OCI-LY7 (cell line): ENCODE results near the gene SNRK. TPM values are rescaled to one million over a fixed set of nuclear protein-coding genes. Genes with fewer than 3 reads are reported as not detected.

ENCODE experiments used
- BruUV-seq: library from RNA; stranded (reverse); fragments of 400-500 nt; replicated peaks from 2 replicates; lab custom pipeline; 2021; lab: Mats Ljungman, UMichigan
- CTCF ChIA-PET: fragments of 300-600 bp; sonication (Branson Sonifier 250); formaldehyde crosslinking; loops from one replicate; lab custom pipeline; 2022; ENCODE audit warnings: antibody characterized with exemption; ENCODE audit not compliant: unreplicated experiment; lab: Charles Lee
- POLR2A ChIA-PET: fragments of 300-600 bp; sonication (Branson Sonifier 250); formaldehyde crosslinking; loops from one replicate; lab custom pipeline; 2022; ENCODE audit warnings: antibody characterized with exemption; lab: Charles Lee
- DNase-seq: peaks from one replicate; pipeline ENCODE4 v3.0.0-alpha.2; 2015; ENCODE audit warnings: low spot score
- H2AFZ ChIP-seq: fragments of 200-600 bp; sonication (generic), shearing (Covaris generic); 2 replicates; pipeline ENCODE4 v1.6.1; 2014; ENCODE audit warnings: mild to moderate bottlenecking, antibody characterized with exemption, low read length, moderate library complexity
- H3K27ac ChIP-seq: fragments of 200-600 bp; sonication (generic); 2 replicates; pipeline ENCODE4 v1.5.1; 2014; ENCODE audit warnings: mixed run types, low read depth, mild to moderate bottlenecking, moderate library complexity, low read length, inconsistent platforms; ENCODE audit not compliant: poor library complexity, severe bottlenecking
- H3K36me3 ChIP-seq: fragments of 200-600 bp; sonication (generic); 2 replicates; pipeline ENCODE4 v1.6.1; 2014; ENCODE audit warnings: mild to moderate bottlenecking, antibody characterized with exemption, low read length, moderate library complexity, mixed read lengths; ENCODE audit not compliant: insufficient read depth
- H3K4me1 ChIP-seq: fragments of 200-600 bp; sonication (generic); 2 replicates; pipeline ENCODE4 v1.5.1; 2014; ENCODE audit warnings: mild to moderate bottlenecking, low read length; ENCODE audit not compliant: insufficient read depth, poor library complexity, severe bottlenecking
- H3K4me2 ChIP-seq: fragments of 200-600 bp; sonication (generic); 2 replicates; pipeline ENCODE4 v1.6.1; 2014; ENCODE audit warnings: mild to moderate bottlenecking, low read length
- H3K4me3 ChIP-seq: fragments of 200-600 bp; sonication (generic); 2 replicates; pipeline ENCODE4 v1.5.1; 2014; ENCODE audit warnings: mild to moderate bottlenecking, low read depth, low read length; ENCODE audit not compliant: poor library complexity, severe bottlenecking
- H3K79me2 ChIP-seq: fragments of 200-600 bp; sonication (generic); 2 replicates; pipeline ENCODE4 v1.6.1; 2016; ENCODE audit warnings: low read depth, mild to moderate bottlenecking, low read length, moderate library complexity, mixed read lengths; ENCODE audit not compliant: insufficient read depth
- H3K9me2 ChIP-seq: fragments of 200-600 bp; sonication (generic); 2 replicates; pipeline ENCODE4 v1.6.1; 2016; ENCODE audit warnings: mild to moderate bottlenecking, low read length, mixed read lengths; ENCODE audit not compliant: insufficient read depth
- H3K9me3 ChIP-seq: fragments of 200-600 bp; sonication (generic); 2 replicates; pipeline ENCODE4 v1.6.1; 2014; ENCODE audit warnings: mild to moderate bottlenecking, mixed run types, low read length, mixed read lengths
- H4K20me1 ChIP-seq: fragments of 200-600 bp; sonication (generic); 2 replicates; pipeline ENCODE4 v1.6.1; 2014; ENCODE audit warnings: mild to moderate bottlenecking, antibody characterized with exemption, low read length, moderate library complexity, mixed read lengths; ENCODE audit not compliant: insufficient read depth
- EZH2phosphoT487 ChIP-seq: fragments of 200-600 bp; sonication (generic); IDR thresholded peaks from 2 replicates; pipeline ENCODE4 v1.6.1; 2018; ENCODE audit warnings: low read depth, borderline replicate concordance, mild to moderate bottlenecking, mixed run types, antibody characterized with exemption, low read length, moderate library complexity, mixed read lengths
- intact Hi-C: fragments of 100-400 bp; cut with micrococcal nuclease; formaldehyde crosslinking; loops from one replicate; pipeline ENCODE4 v1.10.0; 2022; ENCODE audit not compliant: unreplicated experiment
- total RNA-seq, 2 experiments: library from RNA; depleted of rRNA in 1 of 2; stranded (reverse); fragments of >200 nt in 1 of 2; shearing (Covaris generic) in 1 of 2; gene quantifications; 2 replicates each; pipeline ENCODE4 v1.2.3, GENCODE V29; 2014 to 2022
- TF ChIP-seq, protein P1 (sequence below): fragments of 200-600 bp; sonication (generic); conservative IDR thresholded peaks from 2 replicates; pipeline ENCODE4 v1.5.1; 2014; ENCODE audit warnings: mild to moderate bottlenecking, antibody characterized with exemption, low read length, moderate library complexity, mixed read lengths

Gene SNRK
- total RNA-seq, 2 experiments from 2014 or later: 15.5 TPM

DNA sequence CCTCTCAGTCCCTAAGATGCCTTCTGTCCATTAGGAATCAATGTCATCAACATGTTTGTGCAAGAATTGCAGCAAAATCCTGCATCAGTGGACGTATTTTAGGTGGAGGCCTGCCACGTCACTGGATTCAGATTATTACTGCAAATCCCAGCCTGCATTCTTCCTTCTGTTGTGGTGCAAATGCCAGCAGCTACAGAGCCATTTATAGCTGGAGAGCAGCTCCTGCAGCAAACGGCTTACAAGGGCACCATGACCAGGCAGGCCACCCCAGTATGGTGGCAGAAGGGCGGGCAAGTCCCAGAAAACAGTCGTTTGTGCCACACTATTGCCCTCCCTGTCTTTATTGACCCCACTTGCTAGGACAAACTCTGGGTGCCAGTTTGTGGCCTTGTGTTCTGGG is 74.7 kb downstream of the SNRK start:
- ChIA-PET CTCF (no interaction called here), POLR2A (no interaction called here)
- H4K20me1 ChIP-seq: no peaks in the 10 kb centered on the region
- H2AFZ ChIP-seq: no peak overlapping the region
- intact Hi-C loops: no loop called here
- no peaks in the 10 kb centered on the region for H3K36me3 ChIP-seq
- no peak overlapping the region for H3K27ac ChIP-seq
- no peak for DNase-seq
- H3K9me2 ChIP-seq: no peaks in the 10 kb centered on the region
- BruUV-seq: no TSS peak
- H3K4me3 ChIP-seq: no peak overlapping the region
- H3K9me3 ChIP-seq: no peaks in the 10 kb centered on the region
- no peak for TF ChIP-seq EZH2phosphoT487
- TF ChIP-seq, protein P1, sequence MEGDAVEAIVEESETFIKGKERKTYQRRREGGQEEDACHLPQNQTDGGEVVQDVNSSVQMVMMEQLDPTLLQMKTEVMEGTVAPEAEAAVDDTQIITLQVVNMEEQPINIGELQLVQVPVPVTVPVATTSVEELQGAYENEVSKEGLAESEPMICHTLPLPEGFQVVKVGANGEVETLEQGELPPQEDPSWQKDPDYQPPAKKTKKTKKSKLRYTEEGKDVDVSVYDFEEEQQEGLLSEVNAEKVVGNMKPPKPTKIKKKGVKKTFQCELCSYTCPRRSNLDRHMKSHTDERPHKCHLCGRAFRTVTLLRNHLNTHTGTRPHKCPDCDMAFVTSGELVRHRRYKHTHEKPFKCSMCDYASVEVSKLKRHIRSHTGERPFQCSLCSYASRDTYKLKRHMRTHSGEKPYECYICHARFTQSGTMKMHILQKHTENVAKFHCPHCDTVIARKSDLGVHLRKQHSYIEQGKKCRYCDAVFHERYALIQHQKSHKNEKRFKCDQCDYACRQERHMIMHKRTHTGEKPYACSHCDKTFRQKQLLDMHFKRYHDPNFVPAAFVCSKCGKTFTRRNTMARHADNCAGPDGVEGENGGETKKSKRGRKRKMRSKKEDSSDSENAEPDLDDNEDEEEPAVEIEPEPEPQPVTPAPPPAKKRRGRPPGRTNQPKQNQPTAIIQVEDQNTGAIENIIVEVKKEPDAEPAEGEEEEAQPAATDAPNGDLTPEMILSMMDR: no peak
- H3K4me1 ChIP-seq: no peaks in the 10 kb centered on the region
- no peak overlapping the region for H3K4me2 ChIP-seq
- no peaks in the 10 kb centered on the region for H3K79me2 ChIP-seq

DNA sequence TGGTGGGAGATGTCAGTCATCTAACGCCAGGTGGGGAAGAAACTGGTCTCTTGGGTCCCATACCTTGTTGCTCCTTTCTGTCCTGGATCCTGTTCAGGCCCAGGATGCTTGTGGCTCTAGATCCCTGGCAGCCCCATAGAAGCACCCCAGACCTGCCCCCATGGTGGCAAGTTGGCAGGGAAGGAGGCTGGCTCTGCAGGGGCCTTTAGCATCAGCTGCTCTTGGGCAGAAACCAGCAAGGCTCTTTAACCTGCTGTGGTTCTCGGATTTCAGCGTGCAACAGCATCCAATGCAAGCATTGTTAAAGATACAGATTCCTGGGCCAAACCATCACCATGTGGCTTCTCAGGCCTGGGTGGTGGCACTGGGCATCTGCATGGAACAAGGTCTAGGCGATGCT is 75.8 kb downstream of the SNRK start:
- Histone ChIP-seq H3K4me2 (no peak overlapping the region), H3K4me1 (no peaks in the 10 kb centered on the region), H3K4me3 (no peak overlapping the region), H3K9me3 (no peaks in the 10 kb centered on the region), H3K9me2 (no peaks in the 10 kb centered on the region), H2AFZ (no peak overlapping the region), H3K27ac (no peak overlapping the region), H3K36me3 (no peaks in the 10 kb centered on the region), H3K79me2 (no peaks in the 10 kb centered on the region), H4K20me1 (no peaks in the 10 kb centered on the region)
- intact Hi-C loops: no loop called here
- BruUV-seq: no TSS peak
- POLR2A ChIA-PET: no interaction called here
- CTCF ChIA-PET: no interaction called here
- DNase-seq: no peak
- TF ChIP-seq EZH2phosphoT487: no peak
- TF ChIP-seq, protein P1: no peak

DNA sequence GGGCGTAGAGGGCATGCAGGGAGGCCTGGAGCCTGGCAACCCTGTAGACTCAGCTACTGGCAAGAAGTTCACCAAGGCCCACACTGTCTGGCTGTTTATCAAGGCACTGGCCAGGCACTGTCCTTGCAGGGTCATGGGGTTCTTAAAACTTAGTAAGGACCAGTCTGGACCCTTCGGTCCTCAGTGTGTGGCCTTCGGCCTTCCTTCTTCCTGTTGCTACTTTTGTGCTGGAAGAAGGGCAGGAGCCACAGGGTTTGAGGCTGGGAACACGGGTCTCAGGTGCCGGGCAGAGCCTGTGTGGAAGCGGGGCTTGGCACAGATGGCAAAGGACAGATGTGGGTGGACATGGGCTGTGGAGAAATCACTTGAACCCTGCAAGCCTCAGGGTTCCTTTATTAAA is 76.6 kb downstream of the SNRK start:
- no peaks in the 10 kb centered on the region for H3K79me2 ChIP-seq
- intact Hi-C loops: no loop called here
- no peak overlapping the region for H3K4me2 ChIP-seq
- H3K27ac ChIP-seq: no peak overlapping the region
- H3K36me3 ChIP-seq: no peaks in the 10 kb centered on the region
- ChIA-PET CTCF (no interaction called here), POLR2A (no interaction called here)
- no TSS peak for BruUV-seq
- no peaks in the 10 kb centered on the region for H3K4me1 ChIP-seq
- no peaks in the 10 kb centered on the region for H3K9me2 ChIP-seq
- TF ChIP-seq, protein P1: no peak
- TF ChIP-seq EZH2phosphoT487: no peak
- H3K4me3 ChIP-seq: no peak overlapping the region
- H2AFZ ChIP-seq: no peak overlapping the region
- H4K20me1 ChIP-seq: no peaks in the 10 kb centered on the region
- no peaks in the 10 kb centered on the region for H3K9me3 ChIP-seq
- DNase-seq: no peak
